GM19328 (cell line): ENCODE data around the gene CIDEA.
"Not testable (repeated sequence)": the region's sequence is repeated elsewhere in the genome, so short reads cannot be mapped to it uniquely, and the experiment has no call there.

Experiments used
- ATAC-seq: cut with Tn5 transposase; IDR thresholded peaks from one replicate; pipeline ENCODE4 v1.9.1; 2021; ENCODE audit warnings: mild to moderate bottlenecking, moderate library complexity; ENCODE audit not compliant: unreplicated experiment

Gene CIDEA

GRCh38 chr18:12238826-12239225 is 15.3 kb upstream of the CIDEA start:
- no peak for ATAC-seq

GRCh38 chr18:12239431-12239830 is 14.7 kb upstream of the CIDEA start:
- ATAC-seq = no peak

GRCh38 chr18:12242658-12243260 is 11.4 kb upstream of the CIDEA start:
- no peak for ATAC-seq

DNA sequence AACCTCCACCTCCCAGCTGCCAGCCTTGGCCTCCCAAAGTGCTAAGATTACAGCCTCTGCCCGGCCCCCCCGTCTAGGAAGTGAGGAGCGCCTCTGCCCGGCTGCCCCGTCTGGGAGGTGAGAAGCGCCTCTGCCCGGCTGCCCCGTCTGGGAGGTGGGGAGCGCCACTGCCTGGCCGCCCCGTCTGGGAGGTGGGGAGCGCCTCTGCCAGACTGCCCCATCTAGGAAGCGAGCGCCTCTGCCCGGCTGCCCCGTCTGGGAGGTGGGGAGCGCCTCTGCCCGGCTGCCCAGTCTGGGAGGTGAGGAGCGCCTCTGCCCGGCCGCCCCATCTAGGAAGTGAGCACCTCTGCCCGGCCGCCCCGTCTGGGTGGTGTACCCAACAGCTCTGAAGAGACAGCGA is 10.9 kb upstream of the CIDEA start:
- not testable (repeated sequence) for ATAC-seq

DNA sequence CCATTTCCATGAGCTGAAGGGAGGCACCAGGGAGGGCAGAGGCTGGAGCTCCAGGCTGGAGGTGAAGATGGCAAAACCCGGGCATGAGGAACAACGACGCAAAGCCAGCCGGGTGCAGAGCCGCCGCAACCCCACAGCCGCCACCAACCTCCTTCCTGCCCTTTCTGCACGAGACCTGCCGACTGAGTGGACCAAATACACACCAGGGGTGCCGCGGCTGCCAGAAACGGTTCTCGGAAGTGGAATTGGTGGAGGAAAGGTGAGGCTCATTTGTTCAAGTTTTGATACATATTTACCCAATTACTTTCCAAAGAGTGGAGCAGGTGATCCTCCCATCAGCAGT is 8.4 kb upstream of the CIDEA start:
- no peak for ATAC-seq

DNA sequence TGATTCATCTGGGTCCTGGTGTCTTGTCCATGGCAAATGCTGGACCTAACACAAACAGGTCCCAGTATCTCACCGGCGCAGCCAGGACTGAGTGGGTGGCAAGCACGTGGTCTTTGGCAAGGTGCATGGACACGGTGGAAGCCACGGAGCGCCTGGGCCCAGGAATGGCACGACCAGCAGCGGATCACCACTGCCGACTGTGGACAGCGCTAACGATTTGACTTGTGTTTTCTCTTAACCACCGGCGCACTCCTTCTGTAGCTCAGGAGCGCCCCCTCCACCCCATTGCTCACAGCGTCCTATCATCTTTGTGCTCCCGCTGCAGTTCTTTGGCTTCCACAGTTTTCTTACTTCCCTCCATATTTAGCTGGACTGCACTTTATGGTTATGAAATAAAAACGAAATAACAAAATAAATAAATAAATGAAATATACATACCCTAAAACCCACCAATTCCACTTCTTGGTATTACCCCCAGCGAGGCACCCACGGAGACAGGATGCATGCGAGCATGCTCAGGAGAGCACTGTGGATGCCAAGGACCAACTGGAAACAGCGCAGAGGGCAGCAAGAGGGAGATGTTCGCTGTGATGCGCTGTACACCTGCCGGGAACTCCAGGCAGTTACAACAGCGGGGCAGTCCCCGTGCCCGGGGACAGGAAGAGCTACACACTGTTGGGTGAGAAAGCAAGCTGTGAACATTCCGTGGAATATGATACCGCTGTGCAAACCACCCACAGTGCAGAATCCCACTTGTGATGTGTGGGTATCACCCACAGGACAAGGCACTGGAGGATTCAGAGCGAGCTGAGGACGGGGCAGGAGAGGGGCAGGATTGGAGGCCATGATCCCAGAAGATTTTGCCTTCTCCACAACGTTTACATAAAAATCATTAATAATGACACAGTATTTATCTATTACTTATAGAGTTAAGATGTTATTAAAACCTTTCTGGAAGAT is 7.0 kb upstream of the CIDEA start:
- ATAC-seq = no peak

GRCh38 chr18:12247946-12248345 is 6.2 kb upstream of the CIDEA start:
- no peak for ATAC-seq

- no peak for ATAC-seq
These were observed 5.0 kb upstream of the CIDEA start for GRCh38 chr18:12248926-12249720.

DNA sequence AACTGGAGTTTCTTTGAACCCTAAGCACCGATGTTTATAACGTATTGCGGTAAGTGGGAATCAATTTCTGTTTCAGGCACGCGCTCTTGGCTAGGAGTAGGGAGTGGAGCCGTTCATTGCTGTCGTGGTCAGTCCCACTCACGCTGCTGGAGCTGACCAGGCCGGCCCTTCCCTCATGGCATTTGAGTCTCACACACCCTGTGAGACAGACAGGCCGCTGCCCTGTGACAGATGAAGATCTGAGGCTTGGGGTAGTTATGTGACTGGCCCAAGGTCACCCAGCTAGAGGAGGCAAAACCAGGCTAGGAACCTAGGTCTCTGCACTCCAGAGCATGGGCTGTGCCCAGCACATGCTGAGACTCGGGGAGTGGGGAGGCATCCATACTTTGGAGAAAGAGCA is 2.9 kb upstream of the CIDEA start:
- no peak for ATAC-seq

- no peak for ATAC-seq
These were observed 2.1 kb upstream of the CIDEA start for GRCh38 chr18:12252061-12252460.

- no peak for ATAC-seq
These were observed 1.1 kb upstream of the CIDEA start for GRCh38 chr18:12253027-12253426.

- ATAC-seq = no peak
These were observed 462 bp upstream of the CIDEA start for GRCh38 chr18:12253663-12254135.

GRCh38 chr18:12254820-12255511 is 805 bp downstream of the CIDEA start:
- no peak for ATAC-seq

GRCh38 chr18:12255626-12256026 is 1.5 kb downstream of the CIDEA start:
- ATAC-seq = no peak

DNA sequence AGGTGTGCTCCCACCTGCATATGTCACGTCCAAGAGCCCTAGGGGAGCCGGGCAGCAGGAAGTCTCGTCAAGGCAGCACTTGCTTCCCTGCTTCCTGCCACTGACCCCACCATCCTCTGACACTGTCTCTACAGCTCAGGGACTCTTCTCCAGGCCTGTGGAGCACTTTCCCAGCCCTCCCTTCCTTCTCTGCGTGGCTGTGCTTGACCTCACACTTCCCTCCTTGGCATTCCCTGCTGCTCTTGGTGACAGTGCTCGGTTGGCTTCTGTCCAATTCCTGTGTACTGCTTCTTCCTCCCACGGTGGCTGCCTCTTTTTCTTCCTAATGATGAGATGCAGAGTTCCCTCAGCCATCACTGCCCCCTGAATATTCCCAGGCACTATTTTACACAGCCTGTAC is 2.8 kb downstream of the CIDEA start:
- ATAC-seq = no peak

- no peak for ATAC-seq
These were observed 4.0 kb downstream of the CIDEA start for GRCh38 chr18:12257996-12258718.

GRCh38 chr18:12258719-12259705 is 4.9 kb downstream of the CIDEA start:
- ATAC-seq = no peak

GRCh38 chr18:12262748-12263147 is 8.6 kb downstream of the CIDEA start:
- no peak for ATAC-seq

DNA sequence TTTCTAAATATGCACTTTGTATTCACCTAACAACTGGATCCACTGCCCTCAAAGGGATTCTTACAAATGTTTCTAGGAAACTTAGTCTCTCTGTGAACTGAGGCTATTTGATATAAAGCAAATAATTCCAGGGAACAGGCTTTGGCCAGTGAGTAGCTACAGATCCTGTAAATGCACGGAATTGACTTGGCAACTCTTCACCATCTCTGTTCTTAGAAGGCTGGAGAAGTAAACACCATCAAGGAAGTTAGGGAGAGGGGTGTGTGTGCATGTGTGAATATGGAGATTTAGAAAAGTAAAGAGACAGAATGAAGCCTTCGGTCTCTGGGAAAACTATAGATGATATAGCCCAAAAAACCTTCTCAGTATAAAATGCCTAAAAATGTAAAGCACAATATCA is 10.7 kb downstream of the CIDEA start:
- no peak for ATAC-seq
